ENCODE data around the gene CORO7.

DNA sequence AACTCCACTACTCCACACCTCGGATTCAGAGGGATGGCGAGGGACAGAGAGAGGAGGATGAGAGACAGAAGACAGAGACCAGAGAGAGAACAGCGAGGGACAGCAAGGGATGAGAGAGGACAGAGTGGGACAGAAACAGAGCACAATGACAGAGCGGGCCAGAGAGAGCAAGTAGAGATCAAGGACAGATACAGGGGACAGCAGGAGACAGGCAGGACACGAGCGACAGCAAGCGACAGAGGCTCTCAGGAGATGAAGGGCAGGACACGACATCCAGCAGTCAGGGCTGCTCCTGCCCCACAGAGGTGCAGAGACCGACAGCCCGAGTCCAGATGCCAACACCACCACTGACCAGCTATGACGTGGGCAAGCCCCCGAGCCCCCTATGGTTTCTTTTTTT, 14.9 kb downstream of the CORO7 start:
- no peak for TF ChIP-seq CTCF (IDR thresholded peaks at IDR 0.05; ENCODE audit: borderline replicate concordance, extremely low read depth, low read length, poor library complexity, severe bottlenecking)
- TF ChIP-seq EZH2 (IDR thresholded peaks at IDR 0.05; ENCODE audit: borderline replicate concordance, low read depth, low read length, severe bottlenecking), result no peak
